COLO829 (cell line): ENCODE measurements around the gene ADGRL3.

Experiments
- DNase-seq: peaks from one replicate; pipeline ENCODE4 v3.0.0; 2012; ENCODE audit warnings: low spot score

Gene ADGRL3

DNA sequence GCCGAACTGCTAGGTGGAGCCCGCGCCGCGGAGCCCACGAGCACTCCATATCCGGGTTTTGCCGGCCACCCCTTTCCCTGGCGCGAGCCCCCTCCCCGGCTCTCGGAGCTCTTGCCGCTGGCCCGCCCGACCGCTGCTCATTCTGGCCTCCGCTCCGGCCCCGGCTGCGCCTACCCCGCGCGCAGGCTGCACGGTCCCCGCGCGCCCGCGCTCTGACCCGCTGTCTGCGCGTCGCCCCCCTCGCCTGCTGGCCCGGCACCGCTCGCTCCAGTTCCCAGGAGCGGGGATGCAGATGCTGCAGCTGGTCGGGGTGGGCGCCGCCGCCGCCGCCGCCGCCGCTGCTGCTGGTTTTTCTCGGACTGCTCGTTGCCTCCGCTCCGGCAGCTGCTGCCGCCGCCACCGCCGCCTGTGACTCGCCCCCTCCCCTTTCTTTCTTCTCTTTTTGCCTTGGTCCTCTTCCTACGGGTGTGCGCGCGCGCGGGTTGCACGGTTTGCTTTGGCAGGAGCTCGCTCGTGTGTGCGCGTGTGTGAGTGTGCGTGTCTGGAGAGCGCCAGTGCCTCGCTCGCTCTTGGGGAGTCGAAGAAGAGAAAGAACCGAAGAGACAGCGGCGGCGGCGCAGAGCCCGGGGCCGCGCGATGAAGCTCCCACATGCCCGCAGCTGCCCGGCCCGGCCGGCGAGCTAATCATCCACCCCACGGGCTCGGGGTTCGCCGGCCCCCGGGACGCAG, at the start of gene ADGRL3:
Gene ADGRL3, plus strand, starts transcription at position 140 of the 729 bp plus-strand sequence.
- DNase-seq, result no peak

DNA sequence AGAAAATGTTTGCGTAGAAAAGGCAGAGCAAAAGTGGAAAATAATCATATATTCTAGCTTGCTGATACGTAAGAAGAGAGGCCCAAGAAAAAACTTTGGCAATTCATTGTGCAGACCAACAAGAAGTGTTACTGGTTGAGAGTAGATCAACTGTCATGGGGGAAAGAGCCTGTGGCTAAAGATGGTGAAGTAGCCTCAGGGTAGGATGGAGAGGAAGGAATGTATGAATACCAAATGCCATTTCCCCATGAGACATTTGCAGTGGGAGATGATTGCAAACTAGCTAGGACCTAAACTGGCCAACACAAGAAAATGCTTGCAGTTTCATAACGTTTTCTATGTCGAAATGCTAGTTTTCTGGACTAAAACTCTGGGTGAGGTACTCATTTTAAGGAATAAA, 47.7 kb upstream of the ADGRL3 start:
- no peak for DNase-seq

DNA sequence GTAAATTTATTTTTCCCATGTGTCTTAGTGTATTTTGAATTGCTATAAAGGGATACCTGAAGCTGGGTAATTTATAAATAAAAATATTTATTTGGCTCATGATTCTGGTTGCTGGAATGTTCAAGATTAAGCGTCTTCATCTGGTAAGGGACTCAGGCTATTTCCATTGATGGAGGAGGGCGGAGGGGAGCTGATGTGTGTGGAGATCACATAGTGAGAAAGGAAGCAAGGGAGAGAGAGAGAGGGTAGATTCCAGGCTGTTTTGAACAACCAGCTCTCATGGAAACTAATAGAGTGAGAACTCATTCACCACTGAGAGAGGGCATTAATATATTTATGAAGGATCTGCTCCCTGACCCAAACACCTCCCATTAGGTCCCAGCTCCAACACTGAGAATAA, 39.6 kb upstream of the ADGRL3 start:
- no peak for DNase-seq

DNA sequence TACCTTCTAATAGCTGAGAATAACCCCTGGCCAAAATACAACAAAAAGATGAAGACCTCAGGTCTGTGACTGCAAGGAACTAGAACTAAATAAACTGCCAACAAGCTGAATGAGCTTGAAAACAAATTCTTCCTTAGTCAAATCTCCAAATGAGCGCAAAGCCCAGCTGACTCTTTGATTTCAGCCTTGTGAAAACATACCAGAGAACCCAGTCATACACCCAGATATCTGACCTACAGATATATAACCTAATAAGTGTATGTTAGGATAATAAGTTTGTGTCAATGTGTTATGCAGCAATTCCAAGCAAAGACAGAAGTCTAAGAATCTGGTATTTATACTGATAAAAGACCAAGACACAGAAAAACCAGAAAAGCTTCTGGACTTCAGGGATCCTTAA, 38.0 kb upstream of the ADGRL3 start:
- no peak for DNase-seq

DNA sequence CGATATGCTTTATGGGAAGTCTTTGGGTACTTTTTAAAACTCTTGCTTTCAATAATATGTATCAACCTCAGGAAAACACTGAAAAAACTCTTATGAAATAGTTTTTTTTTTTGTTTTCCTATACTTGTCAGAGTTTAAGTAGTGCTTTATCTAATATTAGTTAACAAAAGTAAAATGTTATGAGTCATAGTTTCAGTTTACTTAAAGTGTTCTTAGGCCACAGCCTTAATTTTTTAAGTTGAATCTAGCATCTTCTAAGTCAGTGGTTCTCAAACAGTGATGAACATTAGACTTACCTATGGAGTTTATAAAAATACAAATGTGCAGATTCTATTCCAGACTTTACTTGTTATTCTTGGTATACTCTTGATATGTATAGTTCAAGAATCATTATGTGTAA, 26.3 kb upstream of the ADGRL3 start:
- DNase-seq, result no peak

DNA sequence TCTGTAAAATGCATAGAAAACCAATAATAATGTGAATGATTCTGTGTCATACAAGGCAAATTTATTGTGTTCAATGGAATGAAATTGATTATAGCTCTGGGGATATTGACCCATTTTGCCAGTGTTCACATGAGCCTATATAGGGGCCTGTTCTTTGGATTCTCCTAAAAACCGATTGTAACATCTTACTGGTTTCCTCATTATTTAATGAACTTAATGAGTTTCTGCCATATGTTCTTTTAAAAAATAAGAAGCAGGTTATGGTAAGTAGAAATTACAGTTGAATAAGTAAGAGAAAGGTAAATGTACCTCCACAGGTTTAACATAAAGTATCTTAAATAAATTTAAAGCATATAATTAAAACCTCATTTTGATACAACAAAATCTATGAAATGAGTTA, 24.6 kb upstream of the ADGRL3 start:
- DNase-seq, result no peak

DNA sequence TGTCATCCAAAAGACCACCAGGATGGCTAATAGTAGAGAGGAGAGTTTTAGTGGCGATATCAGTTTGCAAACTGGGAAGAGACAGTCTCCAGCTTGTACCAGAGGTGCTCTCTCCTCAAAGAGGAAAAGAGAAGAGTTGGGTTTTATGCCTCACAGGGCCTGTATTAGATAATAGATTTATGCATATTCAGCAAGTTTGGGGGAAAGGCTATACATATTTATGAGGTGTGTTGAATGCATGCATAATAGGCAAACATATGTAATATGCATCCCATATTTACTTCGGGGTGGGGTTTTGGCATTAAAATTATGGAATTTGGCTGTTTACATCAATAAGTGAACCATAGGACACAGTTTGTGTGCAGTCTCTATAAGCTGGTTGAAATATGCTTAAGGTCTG, 22.8 kb upstream of the ADGRL3 start:
- DNase-seq, result no peak

DNA sequence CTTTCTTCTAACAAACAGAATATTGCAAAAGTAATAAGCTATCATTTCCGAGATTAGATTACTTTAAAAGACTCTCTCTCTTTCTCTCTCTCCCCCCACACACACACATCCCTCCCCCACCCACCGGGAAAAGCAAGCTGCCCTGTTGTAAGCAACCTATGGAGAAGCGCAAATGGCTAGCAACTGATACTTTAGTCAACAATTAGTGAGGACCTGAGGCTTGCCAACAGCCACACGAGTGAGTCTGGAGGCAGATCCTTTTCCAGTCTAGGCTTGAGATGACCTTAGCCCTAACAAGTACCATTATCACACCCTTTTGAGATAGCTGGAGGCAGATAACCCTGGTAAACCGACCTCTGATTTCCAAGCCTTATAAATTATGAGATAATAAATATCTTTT, 19.7 kb upstream of the ADGRL3 start:
- no peak for DNase-seq

DNA sequence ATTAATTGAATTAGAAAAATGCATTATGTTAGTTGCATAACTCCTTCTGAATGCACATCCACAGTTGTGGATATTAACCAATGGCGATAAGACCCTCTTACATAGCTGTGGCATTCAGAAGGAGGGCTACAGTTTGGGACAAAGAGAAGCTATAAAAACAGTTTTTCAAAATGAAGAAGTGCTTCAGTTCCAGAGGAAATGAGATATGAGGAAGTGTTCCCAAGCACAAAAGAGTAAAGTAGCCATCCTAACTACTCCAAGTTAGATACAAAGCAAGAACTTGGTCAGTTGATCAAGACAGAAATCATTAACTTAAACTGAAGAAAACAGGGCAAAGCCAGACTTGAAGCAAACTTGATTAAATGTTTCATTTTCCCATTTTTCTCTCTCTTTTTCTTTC, 17.2 kb upstream of the ADGRL3 start:
- no peak for DNase-seq

DNA sequence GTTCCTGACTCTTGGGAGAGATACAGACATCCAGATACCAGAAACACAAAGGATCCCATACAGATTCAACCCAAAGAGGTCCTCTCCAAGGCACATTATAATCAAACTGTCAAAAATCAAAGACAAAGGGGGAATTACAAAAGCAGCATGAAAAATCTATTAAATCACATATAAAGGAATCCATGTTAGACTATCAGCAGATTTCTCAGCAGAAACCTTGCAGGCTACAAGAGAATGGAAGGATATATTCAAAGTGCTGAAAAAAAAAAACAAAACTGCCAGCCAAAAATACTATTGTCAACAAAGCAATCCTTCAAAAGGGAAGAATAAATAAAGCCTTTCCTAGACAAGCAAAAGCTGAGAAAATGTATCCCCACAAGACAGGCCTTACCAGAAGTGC, 14.8 kb upstream of the ADGRL3 start:
- DNase-seq, result no peak

DNA sequence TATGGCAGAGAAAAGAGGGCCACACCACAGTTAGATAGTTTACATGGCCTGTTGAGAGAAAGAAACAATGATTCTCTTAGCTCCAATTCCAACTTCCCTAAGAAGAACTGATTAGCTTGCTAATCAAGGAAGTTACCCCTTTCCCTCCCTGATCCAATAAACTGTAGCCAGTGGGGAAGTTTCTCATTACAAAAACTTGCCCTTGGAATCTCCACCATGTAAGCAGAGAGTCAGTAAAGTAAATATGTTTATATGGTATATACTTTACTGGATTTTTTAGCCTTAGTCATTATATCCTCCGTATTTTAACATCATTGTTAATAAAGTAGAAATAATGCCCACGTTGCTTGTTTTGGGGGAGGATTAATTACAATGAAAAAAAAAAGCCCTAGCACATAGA, 7.7 kb upstream of the ADGRL3 start:
- DNase-seq, result no peak

DNA sequence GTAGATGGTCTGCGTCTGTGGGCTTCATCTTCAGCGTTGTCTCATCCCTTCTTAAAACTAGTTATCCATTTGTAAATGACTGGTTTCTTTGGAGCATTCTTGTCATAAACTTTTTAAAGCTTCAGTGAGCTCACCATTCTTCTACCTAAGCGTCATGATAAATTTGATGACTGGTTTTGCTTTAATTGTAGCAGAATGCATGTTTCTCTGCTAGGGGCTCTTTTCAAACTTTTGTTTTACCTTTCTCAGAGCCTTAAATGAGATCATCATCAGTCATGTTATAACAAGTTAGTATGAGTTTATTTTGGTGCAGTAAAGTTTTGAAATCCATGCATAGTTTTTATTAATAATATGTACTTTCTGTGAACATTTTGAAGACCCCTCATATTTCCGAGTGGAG, 6.3 kb upstream of the ADGRL3 start:
- no peak for DNase-seq

DNA sequence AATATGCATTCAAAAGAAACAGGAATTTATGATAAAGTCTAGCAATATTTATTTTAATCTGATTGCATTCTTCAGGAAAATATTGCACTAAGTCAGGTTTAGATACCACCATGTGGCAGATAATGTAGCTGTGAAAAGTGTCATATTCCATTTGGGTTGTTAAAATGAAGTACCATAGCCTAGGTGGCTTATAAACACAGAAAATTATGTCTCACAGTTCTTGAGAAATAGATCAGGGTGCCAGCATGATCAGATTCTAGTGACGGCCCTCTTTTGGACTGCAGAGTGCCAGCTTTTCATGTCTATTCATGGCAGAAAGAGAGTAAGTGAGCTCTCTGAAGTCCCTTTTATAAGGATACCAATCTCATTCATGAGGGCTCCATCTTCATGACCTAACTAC, 5.6 kb upstream of the ADGRL3 start:
- no peak for DNase-seq

DNA sequence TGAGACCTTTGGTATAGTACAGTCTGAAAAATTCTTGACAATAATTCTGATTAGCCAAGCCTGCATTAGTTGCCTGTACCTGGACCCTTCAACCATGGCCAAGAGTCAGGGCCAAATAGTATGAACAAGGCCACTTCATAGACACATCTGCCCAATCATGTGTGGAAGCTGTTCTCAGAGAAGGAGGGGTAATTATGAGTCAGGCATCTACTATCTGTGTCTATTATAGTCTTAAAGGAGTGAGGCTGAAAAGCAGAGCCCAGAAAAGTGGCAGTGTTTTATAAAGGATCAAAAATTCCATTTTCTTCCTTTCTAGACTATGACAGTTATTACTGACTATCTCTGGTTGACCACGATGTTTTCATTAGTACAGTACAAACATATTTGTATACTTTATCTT, 5.0 kb upstream of the ADGRL3 start:
- no peak for DNase-seq

DNA sequence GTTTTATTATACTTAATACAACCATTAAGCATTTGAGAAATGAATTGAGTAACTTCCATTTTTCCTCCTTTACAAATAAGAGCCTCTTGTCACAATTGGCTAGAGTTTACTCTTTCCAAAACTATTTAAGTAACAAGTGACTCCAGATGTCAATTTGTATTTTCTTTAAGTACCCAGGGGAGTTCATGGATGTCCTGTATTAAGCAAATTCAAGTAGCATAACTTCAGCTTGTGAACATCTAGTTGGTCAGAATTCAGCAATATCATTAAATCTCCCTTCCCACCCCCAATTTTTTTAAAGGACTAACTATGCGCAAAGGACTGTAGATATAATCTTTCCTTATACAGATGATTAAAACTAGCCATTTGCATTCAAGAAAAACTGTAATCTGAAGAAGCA, 1.4 kb upstream of the ADGRL3 start:
- DNase-seq, result no peak

DNA sequence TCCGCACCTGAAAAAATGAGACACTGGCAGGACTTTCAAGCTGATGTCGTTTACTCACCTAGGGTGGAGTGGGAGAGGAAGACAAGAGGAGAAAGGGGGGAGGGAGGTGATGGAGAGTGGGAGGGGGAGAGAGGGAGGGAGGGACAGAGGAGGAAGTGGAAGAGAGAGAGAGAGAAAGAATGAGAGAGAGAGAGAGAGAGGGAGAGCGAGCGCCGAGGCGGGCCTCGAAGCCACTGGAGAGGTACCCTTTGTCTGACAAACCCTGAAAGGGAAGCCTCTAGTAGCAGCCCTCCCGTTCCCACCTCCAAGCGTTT, 296 bp upstream of the ADGRL3 start:
- DNase-seq, result no peak

DNA sequence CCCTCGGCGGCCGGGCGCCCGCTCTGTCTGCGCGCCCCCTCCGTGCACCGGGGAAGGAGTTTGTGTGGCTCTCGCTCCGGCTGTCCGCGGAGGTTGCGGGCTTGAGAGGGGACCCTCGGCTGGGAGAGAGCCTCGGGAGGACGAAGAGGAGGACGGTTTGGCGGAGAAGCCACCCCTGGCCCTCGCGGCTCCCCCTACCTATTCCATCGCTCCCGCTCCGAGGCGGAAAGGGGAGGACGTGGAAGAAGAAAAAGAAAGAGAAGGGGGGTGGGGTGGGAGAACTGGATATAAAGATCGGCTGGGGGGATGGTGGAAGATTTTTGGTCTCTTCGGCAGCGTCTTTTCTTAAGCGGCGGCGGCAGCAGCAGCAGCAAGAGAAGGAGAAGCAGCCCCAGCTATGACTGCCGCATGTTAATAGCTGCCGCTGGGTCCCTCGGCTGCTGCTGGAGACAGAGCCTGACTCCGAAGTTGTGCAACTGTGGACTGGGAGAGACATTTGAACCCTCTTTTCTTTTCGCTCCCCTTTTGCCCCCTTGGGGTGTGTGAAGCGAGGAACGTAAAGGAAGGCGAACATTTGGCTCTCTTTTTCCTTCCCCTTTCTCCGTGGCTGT, 895 bp downstream of the ADGRL3 start:
- no peak for DNase-seq

DNA sequence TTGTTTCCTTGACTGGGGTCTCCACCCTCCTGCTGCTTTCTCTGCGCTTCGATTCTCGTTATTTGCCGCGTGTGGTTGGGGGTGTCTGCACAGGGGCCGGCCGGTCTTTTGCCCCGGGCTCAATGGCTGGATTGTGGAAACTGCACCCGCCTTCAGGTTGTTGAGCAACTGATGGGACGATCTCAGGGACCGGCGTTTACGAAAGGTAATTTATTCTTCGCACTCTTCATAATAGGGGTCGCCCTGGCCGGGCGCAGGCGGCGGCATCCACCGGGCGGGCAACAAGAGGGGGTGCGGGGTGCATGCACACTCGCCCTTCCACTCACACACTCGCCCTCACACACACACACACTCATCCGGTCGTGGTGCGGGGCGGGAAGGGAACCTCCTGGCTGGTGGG, 1.4 kb downstream of the ADGRL3 start:
- DNase-seq, result no peak

DNA sequence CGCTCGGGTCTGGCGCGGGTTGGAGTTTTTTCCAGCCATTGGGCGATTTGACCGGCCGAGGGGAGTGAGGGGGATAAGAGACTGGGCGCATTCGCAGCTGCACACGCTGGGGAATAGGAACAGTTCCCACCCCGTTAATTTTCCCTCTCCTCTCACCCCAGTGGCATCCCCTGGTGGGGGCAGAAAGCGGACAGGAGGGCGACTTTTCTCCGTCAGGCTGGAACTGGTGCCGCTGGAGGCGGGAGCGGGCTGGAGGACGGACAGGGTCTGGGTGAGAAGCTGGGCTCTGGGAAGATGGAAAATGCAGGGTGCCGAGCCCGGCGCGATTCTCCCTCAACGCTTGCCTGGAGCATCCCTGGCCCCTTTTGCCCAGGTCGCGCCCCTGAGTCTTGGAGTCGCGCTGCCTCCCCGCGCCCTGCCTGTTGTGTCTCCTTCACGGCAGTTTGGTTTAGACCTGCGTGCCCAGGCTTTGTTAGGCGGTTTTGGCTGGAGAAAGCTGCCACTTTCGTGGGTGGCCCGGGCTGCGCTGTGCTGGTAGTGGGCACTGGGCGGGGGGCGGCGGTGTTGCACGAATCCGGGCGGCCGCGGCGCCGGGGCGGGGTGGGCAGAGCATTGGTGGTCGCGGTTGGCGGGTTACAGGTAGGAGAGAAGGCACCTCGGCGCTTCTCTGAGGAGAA, 2.0 kb downstream of the ADGRL3 start:
- DNase-seq, result no peak

DNA sequence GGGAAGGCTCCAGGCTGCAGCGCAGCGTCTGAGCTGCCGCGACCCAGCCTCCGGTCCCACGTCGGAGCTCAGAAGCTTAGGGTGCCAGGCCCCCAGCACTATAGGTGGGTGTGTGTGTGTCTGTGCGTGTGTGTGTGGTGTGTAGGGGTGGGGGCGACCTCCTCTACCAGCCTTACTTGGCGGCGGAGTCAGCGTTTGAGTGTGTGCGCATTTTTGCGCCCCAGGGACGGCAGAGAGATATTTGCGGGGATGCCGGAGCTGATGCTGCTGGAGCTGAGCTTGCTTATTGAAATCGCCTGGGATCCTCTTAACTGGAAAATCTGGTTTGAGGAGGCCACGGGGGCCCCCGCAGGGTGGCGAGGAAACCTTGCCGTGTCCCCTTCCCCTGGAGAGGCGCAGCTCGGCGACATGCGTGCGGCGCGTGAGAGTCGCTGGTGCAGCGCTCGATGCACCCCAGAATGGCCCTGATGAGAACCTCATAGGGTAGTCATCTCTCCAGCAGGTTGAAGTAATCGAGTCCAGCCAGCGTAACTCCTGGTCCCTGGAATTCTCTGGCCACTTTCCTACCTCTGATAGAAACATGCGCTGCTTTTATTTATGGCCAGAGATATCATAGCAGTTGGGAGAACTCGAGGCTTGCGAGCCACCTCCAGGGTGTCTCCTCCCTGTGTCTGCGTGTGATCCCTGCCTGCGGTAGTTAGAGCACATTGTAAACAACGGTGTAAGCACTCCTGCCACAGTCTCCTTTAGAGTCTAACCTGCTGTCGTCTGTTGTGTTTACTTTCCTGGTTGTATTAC, 2.7 kb downstream of the ADGRL3 start:
- DNase-seq, result no peak

DNA sequence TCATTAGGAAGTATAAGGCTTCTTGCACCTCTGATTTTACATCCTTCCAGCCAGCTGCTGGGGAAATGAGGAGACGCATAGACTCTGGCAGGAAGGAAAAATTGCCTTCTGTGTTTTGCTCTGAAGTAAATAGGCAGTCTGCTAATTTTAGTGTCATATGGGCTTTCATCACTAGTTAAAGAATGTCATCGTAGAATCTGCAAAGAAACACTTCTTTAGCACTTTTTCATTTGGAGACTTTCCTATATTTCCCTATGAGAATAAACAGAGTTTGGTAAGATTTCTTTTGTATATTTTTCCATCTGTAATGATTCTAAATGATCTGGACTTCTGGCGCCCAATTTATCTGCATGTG, 3.3 kb downstream of the ADGRL3 start:
- no peak for DNase-seq

DNA sequence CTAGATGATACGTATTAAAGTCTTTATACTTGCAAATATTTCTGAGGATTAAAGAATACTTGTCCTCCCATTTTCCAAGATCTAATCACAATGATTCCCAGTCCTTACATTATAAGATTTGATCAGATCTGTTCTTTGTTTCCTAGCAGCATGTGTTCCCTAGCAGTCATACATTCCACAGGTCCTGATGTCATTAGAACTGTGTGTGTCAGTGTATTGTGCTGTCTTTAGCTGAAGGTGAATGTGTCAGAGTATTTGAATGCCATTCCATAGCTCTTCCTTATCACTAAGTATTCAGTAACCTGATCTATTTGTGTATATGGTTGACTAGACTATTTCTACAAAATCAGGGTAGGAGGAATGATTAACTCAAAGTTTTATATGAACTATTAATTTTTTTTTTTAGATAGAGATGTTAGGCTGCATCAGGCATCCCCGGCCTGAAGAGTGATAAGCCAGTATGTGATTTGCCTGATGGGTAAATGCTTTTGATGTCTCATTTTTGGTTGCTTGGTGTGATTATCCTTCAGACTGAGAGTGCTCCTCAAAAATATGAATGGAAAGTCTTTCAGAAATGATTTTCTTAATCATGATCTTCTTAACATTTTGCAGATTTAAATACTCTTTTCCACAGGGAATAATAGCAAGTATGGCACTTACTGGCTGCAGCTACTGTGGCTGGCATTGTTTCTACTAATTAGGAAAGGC, 4.4 kb downstream of the ADGRL3 start:
- DNase-seq, result peak; percentile 41
